Measurements from ENCODE around the gene S100A2.

- TF ChIP-seq POLR2AphosphoS5 (IDR thresholded peaks at IDR 0.05) (no peak), CTCF (IDR thresholded peaks at IDR 0.05 in 8 of 11, conservative IDR thresholded peaks at IDR 0.05 in 3 of 11) (no peak)
Measured at GRCh38 chr1:153520818-153521476, 44.7 kb downstream of the S100A2 start.

All from spleen (tissue), 7 donors.